Measurements from ENCODE around the gene RNF224.

DNA sequence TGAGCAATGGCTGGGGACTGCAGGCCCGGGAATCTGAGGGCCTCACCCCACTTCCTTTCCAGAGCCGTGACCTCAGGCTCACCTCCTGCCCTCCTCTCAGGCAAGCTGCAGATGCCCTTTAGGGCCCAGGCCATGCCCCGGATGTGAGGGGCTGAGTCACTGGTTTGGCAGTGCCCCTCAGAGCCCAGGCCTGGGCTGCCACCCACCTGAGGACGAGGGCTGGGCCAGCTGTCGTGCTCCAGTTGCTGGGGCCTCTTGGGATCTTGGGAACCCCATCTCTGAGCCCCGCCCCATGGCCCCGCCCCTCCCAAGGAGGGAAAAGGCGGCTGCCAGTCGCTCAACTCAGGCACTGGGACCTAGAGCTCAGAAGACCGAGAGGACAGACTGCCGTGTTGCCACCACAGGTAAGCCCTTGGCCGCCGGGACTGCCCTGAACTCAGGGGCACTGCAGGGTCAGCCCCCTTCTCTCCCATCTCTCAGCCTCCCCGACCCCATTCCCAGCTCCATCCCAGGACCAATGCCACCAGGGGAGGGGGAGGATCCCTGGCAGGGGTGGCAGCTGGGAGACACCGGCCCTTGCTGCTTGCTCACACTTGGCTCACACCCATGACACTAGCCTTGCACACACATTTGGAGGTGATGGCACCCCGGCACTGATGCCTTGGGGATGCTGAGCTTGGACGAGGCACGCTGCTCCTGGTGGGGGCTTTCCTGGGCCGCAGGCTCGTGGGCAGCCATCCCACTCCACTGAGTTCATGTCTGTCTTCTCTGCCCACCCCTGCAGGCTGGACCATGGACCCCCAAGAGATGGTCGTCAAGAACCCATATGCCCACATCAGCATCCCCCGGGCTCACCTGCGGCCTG is 2.2 kb upstream of the RNF224 start, which contains the start of gene CYSRT1:
- TF ChIP-seq, protein P1, sequence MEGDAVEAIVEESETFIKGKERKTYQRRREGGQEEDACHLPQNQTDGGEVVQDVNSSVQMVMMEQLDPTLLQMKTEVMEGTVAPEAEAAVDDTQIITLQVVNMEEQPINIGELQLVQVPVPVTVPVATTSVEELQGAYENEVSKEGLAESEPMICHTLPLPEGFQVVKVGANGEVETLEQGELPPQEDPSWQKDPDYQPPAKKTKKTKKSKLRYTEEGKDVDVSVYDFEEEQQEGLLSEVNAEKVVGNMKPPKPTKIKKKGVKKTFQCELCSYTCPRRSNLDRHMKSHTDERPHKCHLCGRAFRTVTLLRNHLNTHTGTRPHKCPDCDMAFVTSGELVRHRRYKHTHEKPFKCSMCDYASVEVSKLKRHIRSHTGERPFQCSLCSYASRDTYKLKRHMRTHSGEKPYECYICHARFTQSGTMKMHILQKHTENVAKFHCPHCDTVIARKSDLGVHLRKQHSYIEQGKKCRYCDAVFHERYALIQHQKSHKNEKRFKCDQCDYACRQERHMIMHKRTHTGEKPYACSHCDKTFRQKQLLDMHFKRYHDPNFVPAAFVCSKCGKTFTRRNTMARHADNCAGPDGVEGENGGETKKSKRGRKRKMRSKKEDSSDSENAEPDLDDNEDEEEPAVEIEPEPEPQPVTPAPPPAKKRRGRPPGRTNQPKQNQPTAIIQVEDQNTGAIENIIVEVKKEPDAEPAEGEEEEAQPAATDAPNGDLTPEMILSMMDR (conservative IDR thresholded peaks at IDR 0.05; ENCODE audit: low read depth, low read length): no peak
- no peak for TF ChIP-seq EZH2 (IDR thresholded peaks at IDR 0.05; ENCODE audit: borderline replicate concordance, low read depth, low read length, poor library complexity, severe bottlenecking)

Data from A673 (cell line).